Karpas-422 (cell line): ENCODE measurements around the gene INSIG1. TPM values are rescaled to one million over a fixed set of nuclear protein-coding genes. Genes with fewer than 3 reads are reported as not detected.

Experiments used
- DNase-seq: peaks from one replicate; pipeline ENCODE4 v3.0.0-alpha.2; 2015
- H2AFZ ChIP-seq: fragments of 200-600 bp; sonication (generic); 2 replicates; pipeline ENCODE4 v1.6.1; 2014; ENCODE audit warnings: antibody characterized with exemption, low read length, mixed read lengths
- H3K27ac ChIP-seq: fragments of 200-600 bp; sonication (generic); 2 replicates; pipeline ENCODE4 v1.5.1; 2014; ENCODE audit warnings: mild to moderate bottlenecking, low read length, moderate library complexity
- H3K27me3 ChIP-seq: fragments of 200-600 bp; sonication (generic); 2 replicates; pipeline ENCODE4 v1.6.1; 2014; ENCODE audit warnings: low read length, mixed read lengths
- H3K36me3 ChIP-seq: fragments of 200-600 bp; sonication (generic); 2 replicates; pipeline ENCODE4 v1.6.1; 2014; ENCODE audit warnings: low read length, mixed read lengths; ENCODE audit not compliant: insufficient read depth
- H3K4me1 ChIP-seq: fragments of 200-600 bp; sonication (generic); 2 replicates; pipeline ENCODE4 v1.6.1; 2014; ENCODE audit warnings: mild to moderate bottlenecking, low read length, mixed read lengths
- H3K4me2 ChIP-seq: fragments of 200-600 bp; sonication (generic); 2 replicates; pipeline ENCODE4 v1.6.1; 2014; ENCODE audit warnings: low read length, low read depth, mild to moderate bottlenecking; ENCODE audit not compliant: poor library complexity, severe bottlenecking
- H3K4me3 ChIP-seq: fragments of 200-600 bp; sonication (generic); 2 replicates; pipeline ENCODE4 v1.5.1; 2014; ENCODE audit warnings: mild to moderate bottlenecking, antibody characterized with exemption, low read length, mixed read lengths
- H3K79me2 ChIP-seq: fragments of 200-600 bp; sonication (generic); 2 replicates; pipeline ENCODE4 v1.6.1; 2014; ENCODE audit warnings: mild to moderate bottlenecking, low read length, mixed read lengths
- H3K9ac ChIP-seq: fragments of 200-600 bp; sonication (generic); 2 replicates; pipeline ENCODE4 v1.6.0; 2014; ENCODE audit warnings: low read length
- H3K9me2 ChIP-seq: fragments of 200-600 bp; sonication (generic), shearing (Covaris generic); replicated peaks from 2 replicates; pipeline ENCODE4 v1.6.0; 2014; ENCODE audit warnings: mild to moderate bottlenecking, low read length, moderate library complexity; ENCODE audit not compliant: insufficient read depth
- H3K9me3 ChIP-seq: fragments of 300-700, 200-600 bp; sonication (generic); 2 replicates; pipeline ENCODE4 v1.6.1; 2014; ENCODE audit warnings: low read length, mixed read lengths
- H4K20me1 ChIP-seq: fragments of 200-600 bp; sonication (generic); 2 replicates; pipeline ENCODE4 v1.6.1; 2014; ENCODE audit warnings: mild to moderate bottlenecking, antibody characterized with exemption, low read length, low read depth; ENCODE audit not compliant: insufficient read depth
- total RNA-seq: library from RNA; depleted of rRNA; stranded (reverse); fragments of >200 nt; shearing (Covaris generic); gene quantifications from 2 replicates; pipeline ENCODE4 v1.2.3, GENCODE V29; 2014; ENCODE audit warnings: low replicate concordance; rRNA removed

Gene INSIG1
- total RNA-seq, 1 experiment from 2014 or later: 249 TPM

- no peak overlapping the region for H3K4me3 ChIP-seq
- no peak overlapping the region for H3K27ac ChIP-seq
- H3K36me3 ChIP-seq: no peaks in the 10 kb centered on the region
- H3K79me2 ChIP-seq: no peaks in the 10 kb centered on the region
- H3K9me3 ChIP-seq: no peaks in the 10 kb centered on the region
- no peak for DNase-seq
- H3K9me2 ChIP-seq: no peaks in the 10 kb centered on the region
- 0 out of 2 replicates have a peak, but pooled peaks cover under 1% of the 10 kb centered on the region for H4K20me1 ChIP-seq
- H2AFZ ChIP-seq: no peak overlapping the region
- no peaks in the 10 kb centered on the region for H3K27me3 ChIP-seq
- no peak overlapping the region for H3K9ac ChIP-seq
- no peaks in the 10 kb centered on the region for H3K4me1 ChIP-seq
- no peak overlapping the region for H3K4me2 ChIP-seq
Measured at GRCh38 chr7:155357573-155358041, 59.9 kb downstream of the INSIG1 start.

- Histone ChIP-seq H3K27ac (no peak overlapping the region), H2AFZ (no peak overlapping the region), H3K4me2 (no peak overlapping the region), H3K9ac (no peak overlapping the region), H4K20me1 (no peaks in the 10 kb centered on the region), H3K79me2 (no peaks in the 10 kb centered on the region), H3K4me1 (no peaks in the 10 kb centered on the region), H3K36me3 (no peaks in the 10 kb centered on the region), H3K9me3 (no peaks in the 10 kb centered on the region), H3K4me3 (no peak overlapping the region), H3K9me2 (no peaks in the 10 kb centered on the region), H3K27me3 (no peaks in the 10 kb centered on the region)
- DNase-seq: no peak
Measured at GRCh38 chr7:155358066-155358947, 60.6 kb downstream of the INSIG1 start.

GRCh38 chr7:155358948-155359712 lies 61.5 kb downstream of the INSIG1 start:
- H2AFZ ChIP-seq: no peak overlapping the region
- H3K79me2 ChIP-seq: no peaks in the 10 kb centered on the region
- no peak for DNase-seq
- H3K4me1 ChIP-seq: no peaks in the 10 kb centered on the region
- no peaks in the 10 kb centered on the region for H4K20me1 ChIP-seq
- H3K27me3 ChIP-seq: no peaks in the 10 kb centered on the region
- H3K36me3 ChIP-seq: no peaks in the 10 kb centered on the region
- H3K9me2 ChIP-seq: no peaks in the 10 kb centered on the region
- no peak overlapping the region for H3K4me2 ChIP-seq
- no peak overlapping the region for H3K27ac ChIP-seq
- no peaks in the 10 kb centered on the region for H3K9me3 ChIP-seq
- no peak overlapping the region for H3K9ac ChIP-seq
- no peak overlapping the region for H3K4me3 ChIP-seq

Other genes starting within 250 kb of the INSIG1 start
- gene HTR5A, start 227.6 kb upstream of the INSIG1 start, total RNA-seq: not detected in 2 replicates
- gene EN2, start 160.3 kb downstream of the INSIG1 start, total RNA-seq: not detected in 2 replicates
- gene CNPY1, start 248.7 kb downstream of the INSIG1 start, total RNA-seq: not detected in 2 replicates